DOHH2 (cell line): Measurements from ENCODE around the gene PATJ.
"Not testable (repeated sequence)": the region's sequence is repeated elsewhere in the genome, so short reads cannot be mapped to it uniquely, and the experiment has no call there.

Experiments used
- H3F3A ChIP-seq: fragments of 200-600 bp; sonication (generic), shearing (Covaris generic); 2 replicates; pipeline ENCODE4 v1.6.0; 2016; ENCODE audit warnings: antibody characterized with exemption, mild to moderate bottlenecking; ENCODE audit not compliant: control insufficient read depth, insufficient read depth
- H3K27ac ChIP-seq: fragments of 200-600 bp; sonication (generic); 2 replicates; pipeline ENCODE4 v1.5.1; 2014; ENCODE audit warnings: low read depth, mild to moderate bottlenecking, low read length, moderate library complexity
- H3K27me3 ChIP-seq: fragments of 200-600 bp; sonication (generic); 2 replicates; pipeline ENCODE4 v1.6.1; 2014; ENCODE audit warnings: mild to moderate bottlenecking, low read length, mixed read lengths; ENCODE audit not compliant: control insufficient read depth
- H3K36me3 ChIP-seq: fragments of 200-600 bp; sonication (generic); 2 replicates; pipeline ENCODE4 v1.6.1; 2014; ENCODE audit warnings: mild to moderate bottlenecking, low read length, moderate library complexity, mixed read lengths; ENCODE audit not compliant: control insufficient read depth
- H3K4me1 ChIP-seq: fragments of 200-600 bp; sonication (generic); 2 replicates; pipeline ENCODE4 v1.6.1; 2014; ENCODE audit warnings: mild to moderate bottlenecking, low read length, mixed read lengths; ENCODE audit not compliant: control insufficient read depth
- H3K4me2 ChIP-seq: fragments of 200-600 bp; sonication (generic); 2 replicates; pipeline ENCODE4 v1.6.0; 2014; ENCODE audit warnings: mild to moderate bottlenecking, low read length, moderate library complexity
- H3K4me3 ChIP-seq: fragments of 200-600 bp; sonication (generic); 2 replicates; pipeline ENCODE4 v1.5.1; 2014; ENCODE audit warnings: mild to moderate bottlenecking, low read length, mixed read lengths
- H3K79me2 ChIP-seq: fragments of 200-600 bp; sonication (generic); 2 replicates; pipeline ENCODE4 v1.6.1; 2014; ENCODE audit warnings: mild to moderate bottlenecking, low read length, mixed read lengths; ENCODE audit not compliant: control insufficient read depth
- H3K9me2 ChIP-seq: fragments of 200-600 bp; sonication (generic); replicated peaks from 2 replicates; pipeline ENCODE4 v1.6.1; 2014; ENCODE audit warnings: mild to moderate bottlenecking, low read length, mixed read lengths; ENCODE audit not compliant: control insufficient read depth
- H3K9me3 ChIP-seq: fragments of 200-600 bp; sonication (generic); 2 replicates; pipeline ENCODE4 v1.6.1; 2014; ENCODE audit warnings: antibody characterized with exemption, low read length, mixed read lengths; ENCODE audit not compliant: control insufficient read depth, insufficient read depth
- H4K20me1 ChIP-seq: fragments of 200-600 bp; sonication (generic); 2 replicates; pipeline ENCODE4 v1.6.0; 2014; ENCODE audit warnings: low read depth, mild to moderate bottlenecking, antibody characterized with exemption, low read length, moderate library complexity; ENCODE audit not compliant: control insufficient read depth, insufficient read depth
- CTCF ChIP-seq: fragments of 200-600 bp; sonication (generic); IDR thresholded peaks from one replicate; pipeline ENCODE4 v1.5.1; 2014; ENCODE audit warnings: antibody characterized with exemption, mild to moderate bottlenecking, low read depth, low read length; ENCODE audit not compliant: poor library complexity, severe bottlenecking
- EZH2phosphoT487 ChIP-seq: fragments of 200-600 bp; sonication (generic); IDR thresholded peaks from 2 replicates; pipeline ENCODE4 v1.6.1; 2017; ENCODE audit warnings: borderline replicate concordance, mild to moderate bottlenecking, antibody characterized with exemption, low read length, moderate library complexity, mixed read lengths

PATJ gene

DNA sequence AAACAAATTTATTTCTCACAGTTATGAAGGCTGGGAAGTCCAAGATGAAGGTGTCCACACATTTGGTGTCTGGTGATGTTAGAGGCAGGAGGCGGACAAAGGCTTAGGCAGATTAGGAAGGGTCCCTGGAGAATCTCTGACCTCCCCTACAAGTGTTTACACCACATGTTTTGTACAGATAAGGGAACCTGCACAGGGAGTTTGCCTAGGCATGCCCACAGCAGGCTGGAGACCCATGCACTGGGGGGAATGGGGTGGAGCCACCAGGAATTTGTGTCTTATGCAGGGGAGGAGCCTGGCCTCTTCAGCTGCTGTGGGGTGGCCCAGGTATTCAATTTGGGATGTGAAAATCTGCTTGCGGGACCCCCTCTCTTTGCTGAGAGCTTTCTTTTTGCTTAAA lies 131.3 kb downstream of the PATJ start:
- Histone ChIP-seq H4K20me1 (no peaks in the 10 kb centered on the region), H3K27me3 (no peaks in the 10 kb centered on the region), H3K9me3 (peaks cover 18% of the 10 kb centered on the region; the same call in 1 of the 2 replicates), H3K79me2 (no peaks in the 10 kb centered on the region), H3K36me3 (no peaks in the 10 kb centered on the region), H3F3A (no peaks in the 10 kb centered on the region), H3K4me3 (no peak overlapping the region), H3K4me2 (no peak overlapping the region), H3K9me2 (no peaks in the 10 kb centered on the region), H3K4me1 (no peaks in the 10 kb centered on the region), H3K27ac (no peak overlapping the region)
- TF ChIP-seq EZH2phosphoT487 (no peak), CTCF (no peak)

- TF ChIP-seq CTCF (no peak), EZH2phosphoT487 (no peak)
- H3K4me2 ChIP-seq = no peak overlapping the region
- H3K27me3 ChIP-seq = no peaks in the 10 kb centered on the region
- no peaks in the 10 kb centered on the region for H3K36me3 ChIP-seq
- H3K27ac ChIP-seq = no peak overlapping the region
- no peaks in the 10 kb centered on the region for H4K20me1 ChIP-seq
- H3K4me3 ChIP-seq = no peak overlapping the region
- H3K4me1 ChIP-seq = no peaks in the 10 kb centered on the region
- no peaks in the 10 kb centered on the region for H3F3A ChIP-seq
- H3K79me2 ChIP-seq = no peaks in the 10 kb centered on the region
- H3K9me2 ChIP-seq = no peaks in the 10 kb centered on the region
- peaks cover 18% of the 10 kb centered on the region; the same call in 1 of the 2 replicates for H3K9me3 ChIP-seq
Measured at GRCh38 chr1:61873994-61874393, 131.7 kb downstream of the PATJ start.

- H3K4me2 ChIP-seq = no peak overlapping the region
- H4K20me1 ChIP-seq = no peaks in the 10 kb centered on the region
- no peaks in the 10 kb centered on the region for H3K4me1 ChIP-seq
- no peaks in the 10 kb centered on the region for H3K9me2 ChIP-seq
- no peaks in the 10 kb centered on the region for H3F3A ChIP-seq
- no peaks in the 10 kb centered on the region for H3K36me3 ChIP-seq
- no peaks in the 10 kb centered on the region for H3K27me3 ChIP-seq
- H3K4me3 ChIP-seq = no peak overlapping the region
- H3K27ac ChIP-seq = no peak overlapping the region
- H3K9me3 ChIP-seq = peaks cover 10% of the 10 kb centered on the region; the same call in 1 of the 2 replicates
- TF ChIP-seq CTCF = no peak
- no peak for TF ChIP-seq EZH2phosphoT487
- no peaks in the 10 kb centered on the region for H3K79me2 ChIP-seq
Measured at GRCh38 chr1:61875198-61875597, 132.9 kb downstream of the PATJ start.

- not testable (repeated sequence) for H4K20me1 ChIP-seq, H3K27me3 ChIP-seq, H3K4me3 ChIP-seq, H3F3A ChIP-seq, H3K4me2 ChIP-seq, H3K79me2 ChIP-seq, H3K9me2 ChIP-seq, H3K27ac ChIP-seq, H3K4me1 ChIP-seq, H3K9me3 ChIP-seq, H3K36me3 ChIP-seq
Measured at GRCh38 chr1:61879887-61880474, 137.7 kb downstream of the PATJ start.
